Spleen (tissue), 11 donors: ENCODE data around the gene IFI16. TPM values are rescaled to one million over a fixed set of nuclear protein-coding genes. Genes with fewer than 3 reads are reported as not detected.

Source experiments
- DNase-seq: peaks from one replicate; pipeline ENCODE4 v3.0.0-alpha.2; 2020
- H3K27ac ChIP-seq, 8 donors: fragments of 200-600 bp; sonication (generic) in 7 of 8; 1 replicate in 4 of 8; 2 replicates in 4 of 8; pipeline versions ENCODE4 v1.5.0 to v1.8.0; 2016 to 2021; ENCODE audit warnings: inconsistent platforms in 4 of 8, mild to moderate bottlenecking in 4 of 8, moderate library complexity in 1 of 8
- H3K27me3 ChIP-seq, 7 donors: fragments of 200-600 bp; sonication (generic) in 6 of 7; replicated peaks in 1 of 7; 1 replicate in 4 of 7; 2 replicates in 3 of 7; pipeline versions ENCODE4 v1.5.0 to v1.8.0; 2016 to 2021; ENCODE audit warnings: inconsistent platforms in 3 of 7, mild to moderate bottlenecking in 1 of 7
- H3K36me3 ChIP-seq, 6 donors: fragments of 200-600 bp; sonication (generic) in 5 of 6; 1 replicate in 4 of 6; 2 replicates in 2 of 6; pipeline versions ENCODE4 v1.5.0 to v1.8.0; 2016 to 2021; ENCODE audit warnings: inconsistent platforms in 2 of 6
- H3K4me1 ChIP-seq, 6 donors: fragments of 200-600 bp; sonication (generic) in 5 of 6; 1 replicate in 3 of 6; 2 replicates in 3 of 6; pipeline versions ENCODE4 v1.5.0 to v1.8.0; 2016 to 2021; ENCODE audit warnings: inconsistent platforms in 3 of 6
- H3K4me3 ChIP-seq, 8 donors: fragments of 200-600 bp; sonication (generic) in 7 of 8; 1 replicate in 4 of 8; 2 replicates in 4 of 8; pipeline versions ENCODE4 v1.5.0 to v1.8.0; 2016 to 2021; ENCODE audit warnings: inconsistent platforms in 4 of 8, mild to moderate bottlenecking in 4 of 8, moderate library complexity in 2 of 8
- H3K9me3 ChIP-seq, 8 donors: fragments of 200-600 bp; sonication (generic) in 7 of 8; 1 replicate in 4 of 8; 2 replicates in 4 of 8; pipeline versions ENCODE4 v1.5.0 to v1.8.0; 2016 to 2021; ENCODE audit warnings: inconsistent platforms in 4 of 8
- POLR2A ChIP-seq, 3 donors: fragments of 450-650 bp; IDR thresholded peaks; one replicate each; pipeline ENCODE4 v1.5.1; 2017; ENCODE audit warnings: antibody characterized with exemption in 3 of 3, mild to moderate bottlenecking in 1 of 3
- POLR2AphosphoS5 ChIP-seq, 3 donors: sonication (generic); formaldehyde crosslinking; IDR thresholded peaks; one replicate each; pipeline ENCODE4 v1.5.1; 2017; ENCODE audit warnings: antibody characterized with exemption in 3 of 3
- WGBS, 5 donors: extraction: QIAGEN DNeasy Blood & Tissue Kit in 3 of 5; methylation state at CpG; one replicate each; pipeline versions ENCODE4 v1.1.5 to v1.1.7; 2013 to 2018; 5-methylcytosine and 5-hydroxymethylcytosine counted together
- intact Hi-C: fragments of 100-400 bp; cut with DNase I; formaldehyde crosslinking; loops from one replicate; pipeline ENCODE4 v1.15.0; 2023; ENCODE audit warnings: low total_unique reads
- polyA plus RNA-seq, 3 donors: library from polyadenylated mRNA; stranded (reverse); fragments of 200-250 nt; gene quantifications; one replicate each; pipeline ENCODE4 v1.2.1, GENCODE V29; 2013
- total RNA-seq, 7 donors: library from RNA; depleted of rRNA in 3 of 7; stranded (reverse); fragments of >200 nt in 3 of 7; fragmentation: NEBNext Ultra II Directional in 4 of 7; extraction: Animal tissue kit (Norgen Biotek cat#: 25700) in 4 of 7; gene quantifications; one replicate each; pipeline versions ENCODE4 v1.1.0 to v1.2.1, GENCODE V29; 2016 to 2021
- TF ChIP-seq, protein P1 (sequence below), 11 experiments: fragments of 200-600 bp in 7 of 11; fragments of 450-650 bp in 4 of 11; sonication (generic) in 4 of 11; IDR thresholded peaks in 8 of 11; conservative IDR thresholded peaks in 3 of 11; 1 replicate in 7 of 11; 2 replicates in 4 of 11; pipeline versions ENCODE4 v1.4.0 to v1.8.0; 2016 to 2021; ENCODE audit warnings: antibody characterized with exemption in 11 of 11, inconsistent platforms in 4 of 11, mild to moderate bottlenecking in 1 of 11
- donor health status: healthy with polysubstance abuse.
- donor health status: DM: no; HTN: no; CAD: no; lungs with moderate emphysema.
- donor health status: DM: no; HTN: no; CAD: no.
- donor health status: Bipolar disorder and iron deficiency.
- donor health status: healthy.
- donor health status: DM: no; HTN: no; CAD: no.
- donor health status: DM: yes; HTN: yes; CAD: no.

IFI16 gene
- total and polyA plus RNA-seq, 10 donors: 155 to 205 (median 176) TPM

DNA sequence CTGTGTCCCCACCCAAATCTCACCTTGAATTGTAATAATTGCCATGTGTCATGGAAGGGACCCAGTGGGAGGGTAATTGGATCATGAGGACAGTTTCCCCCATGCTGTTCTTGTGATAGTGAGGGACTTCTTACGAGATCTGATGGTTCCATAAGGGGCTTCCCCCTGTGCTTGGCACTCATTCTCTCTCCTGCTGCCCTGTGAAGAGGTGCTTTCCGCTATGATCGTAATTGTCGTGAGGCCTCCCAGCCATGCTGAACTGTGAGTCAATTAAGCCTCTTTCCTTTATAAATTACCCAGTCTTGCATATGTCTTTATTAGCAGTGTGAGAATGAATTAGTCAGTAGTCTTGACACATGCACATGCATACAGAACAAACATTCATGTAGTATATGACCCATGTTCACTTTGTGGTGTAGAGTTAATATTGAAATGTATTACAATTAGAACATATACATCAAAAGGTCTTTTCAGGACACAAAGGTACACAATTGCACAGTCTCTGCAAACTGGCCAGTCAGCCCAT is 16.9 kb upstream of the IFI16 start:
- no peak for TF ChIP-seq POLR2A (IDR thresholded peaks at IDR 0.05)
- TF ChIP-seq POLR2AphosphoS5 (IDR thresholded peaks at IDR 0.05): no peak
- TF ChIP-seq, protein P1, sequence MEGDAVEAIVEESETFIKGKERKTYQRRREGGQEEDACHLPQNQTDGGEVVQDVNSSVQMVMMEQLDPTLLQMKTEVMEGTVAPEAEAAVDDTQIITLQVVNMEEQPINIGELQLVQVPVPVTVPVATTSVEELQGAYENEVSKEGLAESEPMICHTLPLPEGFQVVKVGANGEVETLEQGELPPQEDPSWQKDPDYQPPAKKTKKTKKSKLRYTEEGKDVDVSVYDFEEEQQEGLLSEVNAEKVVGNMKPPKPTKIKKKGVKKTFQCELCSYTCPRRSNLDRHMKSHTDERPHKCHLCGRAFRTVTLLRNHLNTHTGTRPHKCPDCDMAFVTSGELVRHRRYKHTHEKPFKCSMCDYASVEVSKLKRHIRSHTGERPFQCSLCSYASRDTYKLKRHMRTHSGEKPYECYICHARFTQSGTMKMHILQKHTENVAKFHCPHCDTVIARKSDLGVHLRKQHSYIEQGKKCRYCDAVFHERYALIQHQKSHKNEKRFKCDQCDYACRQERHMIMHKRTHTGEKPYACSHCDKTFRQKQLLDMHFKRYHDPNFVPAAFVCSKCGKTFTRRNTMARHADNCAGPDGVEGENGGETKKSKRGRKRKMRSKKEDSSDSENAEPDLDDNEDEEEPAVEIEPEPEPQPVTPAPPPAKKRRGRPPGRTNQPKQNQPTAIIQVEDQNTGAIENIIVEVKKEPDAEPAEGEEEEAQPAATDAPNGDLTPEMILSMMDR (IDR thresholded peaks at IDR 0.05 in 8 of 11, conservative IDR thresholded peaks at IDR 0.05 in 3 of 11): no peak
- Histone ChIP-seq H3K27me3 (no peaks in the 10 kb centered on the region), H3K9me3 (peaks cover 0 to 33% (median 6%) of the 10 kb centered on the region in 8 donors), H3K4me3 (no peak overlapping the region), H3K4me1 (peaks cover 0 to 9% (median 0%) of the 10 kb centered on the region in 6 donors), H3K36me3 (peaks cover 0 to 12% (median 0%) of the 10 kb centered on the region in 6 donors), H3K27ac (no peak overlapping the region)
- intact Hi-C loops: loop anchor here (10.0 kb wide), 1 partner anchor 198 kb away; no protein-coding TSS in a partner anchor
- 77 to 90% (median 83%) methylated on average over 4 of the region's 4 CpGs for WGBS, 5 donors
- DNase-seq: no peak

DNA sequence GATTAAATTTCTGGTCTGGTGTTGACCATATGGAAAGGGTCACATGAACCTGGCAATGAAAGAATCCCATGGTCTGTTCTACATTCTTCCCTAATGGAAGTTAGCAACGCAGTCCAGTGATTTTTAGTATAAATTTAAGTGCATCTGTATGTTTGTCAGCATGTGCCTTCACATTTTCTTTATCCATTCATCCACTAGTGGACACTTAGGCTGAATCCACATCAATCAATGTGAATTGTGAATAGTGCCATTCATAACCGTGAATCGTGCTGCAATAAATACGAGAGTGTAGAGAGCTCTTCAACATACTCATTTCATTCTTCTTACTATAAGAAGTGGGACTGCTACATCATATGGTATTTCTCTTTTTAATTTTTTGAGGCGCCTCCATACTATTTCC is 12.7 kb upstream of the IFI16 start:
- no peak for TF ChIP-seq POLR2AphosphoS5 (IDR thresholded peaks at IDR 0.05)
- WGBS, 5 donors: 73 to 76% (median 74%) methylated on average over 5 of the region's 5 CpGs
- Histone ChIP-seq H3K27ac (no peak overlapping the region), H3K9me3 (peaks cover 0 to 17% (median 2%) of the 10 kb centered on the region in 8 donors), H3K27me3 (no peaks in the 10 kb centered on the region), H3K4me3 (no peak overlapping the region), H3K4me1 (peaks cover 4 to 41% (median 16%) of the 10 kb centered on the region in 6 donors), H3K36me3 (peaks cover 0 to 5% (median 0%) of the 10 kb centered on the region in 6 donors)
- intact Hi-C loops: loop anchor here (5.0 to 10.0 kb wide), 3 partner anchors 202 to 790 kb away; no protein-coding TSS in a partner anchor
- DNase-seq: no peak

DNA sequence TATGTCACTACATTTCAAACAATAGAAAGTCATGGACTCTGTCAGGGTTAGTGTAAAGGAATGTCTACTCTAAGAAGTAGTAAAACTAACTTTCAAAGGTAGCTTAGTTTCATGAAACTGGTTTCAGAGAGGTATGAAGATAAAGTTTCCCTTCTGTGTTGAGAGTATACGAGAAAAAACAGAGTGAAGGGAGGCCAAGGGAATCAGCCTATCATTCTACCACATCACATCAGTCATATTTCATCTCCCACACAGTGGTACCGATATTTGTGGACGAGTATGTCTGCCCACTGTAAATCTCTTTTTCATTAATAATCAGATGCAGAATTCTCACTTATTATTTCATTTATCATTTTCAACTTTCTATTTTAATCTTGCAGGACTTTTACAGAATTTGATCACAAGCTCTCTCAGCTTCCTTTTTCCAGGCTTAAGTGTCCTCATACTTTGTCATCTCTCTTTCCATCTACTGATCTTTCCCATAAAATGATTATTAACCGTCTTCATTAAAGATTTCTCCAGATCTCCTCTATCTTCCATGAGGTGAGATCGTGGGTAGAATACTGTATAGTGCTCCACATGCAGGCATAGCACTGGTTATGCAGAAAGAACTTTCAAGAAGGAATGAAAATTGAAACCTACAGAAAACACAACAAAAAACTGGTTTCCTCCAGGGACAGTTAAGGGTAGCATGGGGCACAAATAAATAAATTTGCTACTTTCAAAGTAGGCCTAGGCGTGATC is 11.5 kb upstream of the IFI16 start:
- H3K36me3 ChIP-seq: peaks cover 0 to 5% (median 0%) of the 10 kb centered on the region in 6 donors
- intact Hi-C loops: loop anchor here (5.0 to 10.0 kb wide), 3 partner anchors 203 to 791 kb away; no protein-coding TSS in a partner anchor
- TF ChIP-seq, protein P1 (IDR thresholded peaks at IDR 0.05 in 8 of 11, conservative IDR thresholded peaks at IDR 0.05 in 3 of 11): no peak
- no peak for TF ChIP-seq POLR2A (IDR thresholded peaks at IDR 0.05)
- no peak for TF ChIP-seq POLR2AphosphoS5 (IDR thresholded peaks at IDR 0.05)
- no peak for DNase-seq
- H3K4me3 ChIP-seq: peak overlapping the region in 3 of 8 donors; percentile 29 to 63 (median 38)
- WGBS, 5 donors: 39 to 54% (median 44%) methylated on average over 6 of the region's 6 CpGs
- peaks cover 0 to 6% (median 0%) of the 10 kb centered on the region in 8 donors for H3K9me3 ChIP-seq
- peak overlapping the region in 7 of 8 donors; percentile 16 to 88 (median 88) for H3K27ac ChIP-seq
- no peaks in the 10 kb centered on the region for H3K27me3 ChIP-seq
- H3K4me1 ChIP-seq: peaks cover 4 to 48% (median 19%) of the 10 kb centered on the region in 6 donors

DNA sequence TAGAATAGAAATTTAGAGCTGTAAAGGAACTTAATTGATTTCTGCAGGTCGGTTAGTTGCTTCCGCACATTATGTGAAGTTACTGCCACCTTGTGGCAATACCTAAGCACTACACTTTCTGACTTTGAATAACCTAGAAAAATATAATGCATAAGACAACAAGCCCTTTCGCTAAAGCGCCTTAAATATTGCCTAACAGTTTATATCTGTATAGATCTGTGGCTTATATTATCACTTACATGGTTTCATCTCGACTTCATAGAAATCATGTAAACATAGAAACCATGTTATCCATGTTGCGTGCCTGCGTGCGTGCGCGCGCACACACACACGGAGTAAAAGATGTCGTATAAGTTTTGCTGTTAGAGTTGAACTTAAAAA is 10.9 kb upstream of the IFI16 start:
- Histone ChIP-seq H3K4me1 (peaks cover 4 to 48% (median 19%) of the 10 kb centered on the region in 6 donors), H3K27me3 (no peaks in the 10 kb centered on the region), H3K27ac (peak overlapping the region; percentile 16 to 88 (median 88)), H3K9me3 (peaks cover 0 to under 1% (median 0%) of the 10 kb centered on the region in 8 donors), H3K4me3 (peak overlapping the region in 7 of 8 donors; percentile 13 to 63 (median 29)), H3K36me3 (peaks cover 0 to 1% (median 0%) of the 10 kb centered on the region in 6 donors)
- intact Hi-C loops: loop anchor here (5.0 to 10.0 kb wide), 3 partner anchors 204 to 791 kb away; no protein-coding TSS in a partner anchor
- TF ChIP-seq, protein P1 (IDR thresholded peaks at IDR 0.05 in 8 of 11, conservative IDR thresholded peaks at IDR 0.05 in 3 of 11): peak; percentile 74 to 96 (median 90)
- TF ChIP-seq POLR2A (IDR thresholded peaks at IDR 0.05) (no peak), POLR2AphosphoS5 (IDR thresholded peaks at IDR 0.05) (peak in 1 of 3 donors; percentile 17)
- peak; percentile 76 for DNase-seq
- 31 to 47% (median 43%) methylated on average over 13 of the region's 13 CpGs for WGBS, 5 donors
